HG02884 (cell line): Measurements from ENCODE around the gene GALNT17.
A peak's percentile ranks its signal among the peaks of the same experiment; 100 is the strongest.
"Not testable (repeated sequence)": the region's sequence is repeated elsewhere in the genome, so short reads cannot be mapped to it uniquely, and the experiment has no call there.

Source experiments
- ATAC-seq: cut with Tn5 transposase; IDR thresholded peaks from one replicate; pipeline ENCODE4 v1.9.1; 2021; ENCODE audit warnings: mild to moderate bottlenecking, moderate library complexity; ENCODE audit not compliant: unreplicated experiment

GALNT17 gene

GRCh38 chr7:71718563-71718962, 586.6 kb downstream of the GALNT17 start:
- no peak for ATAC-seq

GRCh38 chr7:71721742-71722141, 589.8 kb downstream of the GALNT17 start:
- ATAC-seq = no peak

GRCh38 chr7:71723859-71724258, 591.9 kb downstream of the GALNT17 start:
- ATAC-seq = no peak

- no peak for ATAC-seq
These were observed 595.4 kb downstream of the GALNT17 start for GRCh38 chr7:71727347-71727746.

- ATAC-seq = no peak
These were observed 599.8 kb downstream of the GALNT17 start for GRCh38 chr7:71731740-71732139.

GRCh38 chr7:71733107-71733870, 601.3 kb downstream of the GALNT17 start:
- ATAC-seq = peak; percentile 54

- ATAC-seq = no peak
These were observed 604.1 kb downstream of the GALNT17 start for GRCh38 chr7:71735961-71736556.

- ATAC-seq = not testable (repeated sequence)
These were observed 606.1 kb downstream of the GALNT17 start for GRCh38 chr7:71737931-71738540.

- no peak for ATAC-seq
These were observed 607.7 kb downstream of the GALNT17 start for GRCh38 chr7:71739520-71740173.

GRCh38 chr7:71740174-71740560, 608.2 kb downstream of the GALNT17 start:
- ATAC-seq = no peak

GRCh38 chr7:71746006-71746405, 614.1 kb downstream of the GALNT17 start:
- no peak for ATAC-seq

GRCh38 chr7:71750290-71750689, 618.3 kb downstream of the GALNT17 start:
- no peak for ATAC-seq

GRCh38 chr7:71752171-71752935, 620.4 kb downstream of the GALNT17 start:
- no peak for ATAC-seq

- no peak for ATAC-seq
These were observed 621.3 kb downstream of the GALNT17 start for GRCh38 chr7:71753236-71753635.

- no peak for ATAC-seq
These were observed 622.2 kb downstream of the GALNT17 start for GRCh38 chr7:71753956-71754664.

GRCh38 chr7:71754828-71755227, 622.9 kb downstream of the GALNT17 start:
- no peak for ATAC-seq

- ATAC-seq = no peak
These were observed 629.4 kb downstream of the GALNT17 start for GRCh38 chr7:71761336-71761735.
